ENCODE results near the gene RPN1.

RPN1 gene

DNA sequence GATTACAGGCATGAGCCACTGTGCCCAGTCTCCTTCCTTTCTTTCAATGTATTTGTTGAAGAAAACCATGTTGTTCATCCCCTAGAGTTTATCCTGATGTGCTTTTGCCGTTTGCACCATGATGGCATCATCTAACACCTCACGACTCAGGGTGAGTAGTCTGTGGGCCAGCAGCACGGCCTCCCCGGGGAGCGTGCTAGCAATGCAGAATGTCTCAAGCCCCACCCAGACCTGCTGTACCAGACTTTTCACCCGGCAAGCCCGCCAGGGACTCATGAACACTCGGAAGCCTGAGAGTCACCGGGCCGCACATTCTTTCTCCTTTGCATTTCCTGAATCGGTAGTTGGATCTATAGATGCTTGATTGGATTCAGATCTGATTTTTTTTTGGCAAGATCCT lies 64.6 kb downstream of the RPN1 start:
- in situ Hi-C loops (cut with MboI; ENCODE audit: low sequenced_read_pairs), result loop anchor here (10.0 to 25.0 kb wide), 3 partner anchors 161 to 499 kb away; no protein-coding TSS in a partner anchor

- in situ Hi-C loops (cut with MboI; ENCODE audit: low sequenced_read_pairs), result loop anchor here (10.0 to 25.0 kb wide), 3 partner anchors 160 to 498 kb away; no protein-coding TSS in a partner anchor
Observed at GRCh38 chr3:128585189-128585588, 65.4 kb downstream of the RPN1 start.

GRCh38 chr3:128584412-128585020 lies 66.1 kb downstream of the RPN1 start:
- in situ Hi-C loops (cut with MboI; ENCODE audit: low sequenced_read_pairs), result loop anchor here (10.0 to 25.0 kb wide), 3 partner anchors 160 to 497 kb away; no protein-coding TSS in a partner anchor

GRCh38 chr3:128581566-128581965 lies 69.1 kb downstream of the RPN1 start:
- in situ Hi-C loops (cut with MboI; ENCODE audit: low sequenced_read_pairs), result loop anchor here (10.0 to 25.0 kb wide), 3 partner anchors 157 to 494 kb away; no protein-coding TSS in a partner anchor

GRCh38 chr3:128579927-128580326 lies 70.7 kb downstream of the RPN1 start:
- in situ Hi-C loops (cut with MboI; ENCODE audit: low sequenced_read_pairs), result loop anchor here (10.0 to 25.0 kb wide), 3 partner anchors 155 to 493 kb away; no protein-coding TSS in a partner anchor

- in situ Hi-C loops (cut with MboI; ENCODE audit: low sequenced_read_pairs), result loop anchor here (25.0 kb wide), 1 partner anchor 491 kb away; no protein-coding TSS in a partner anchor
Observed at GRCh38 chr3:128578346-128578745, 72.3 kb downstream of the RPN1 start.

DNA sequence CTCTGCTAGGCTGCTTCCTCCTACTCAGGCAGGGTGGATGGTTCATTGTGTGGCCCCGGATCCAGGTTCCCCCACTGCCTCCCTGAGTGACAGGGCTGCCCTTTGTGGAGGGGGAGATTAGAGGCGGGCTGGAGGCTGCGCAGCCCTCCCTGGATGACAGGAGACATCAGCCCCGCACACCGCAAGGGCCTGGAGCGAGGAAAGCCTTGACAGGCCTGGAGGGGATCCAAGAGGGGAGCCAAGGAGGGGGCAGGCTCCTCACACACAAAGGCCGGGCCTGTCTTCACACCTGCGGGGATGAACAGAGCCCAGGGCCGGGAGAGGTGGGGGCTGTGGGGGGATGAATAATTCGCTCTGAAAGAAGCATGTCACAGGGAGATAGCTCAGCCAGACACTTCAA lies 72.9 kb downstream of the RPN1 start:
- in situ Hi-C loops (cut with MboI; ENCODE audit: low sequenced_read_pairs), result loop anchor here (25.0 kb wide), 1 partner anchor 490 kb away; no protein-coding TSS in a partner anchor

DNA sequence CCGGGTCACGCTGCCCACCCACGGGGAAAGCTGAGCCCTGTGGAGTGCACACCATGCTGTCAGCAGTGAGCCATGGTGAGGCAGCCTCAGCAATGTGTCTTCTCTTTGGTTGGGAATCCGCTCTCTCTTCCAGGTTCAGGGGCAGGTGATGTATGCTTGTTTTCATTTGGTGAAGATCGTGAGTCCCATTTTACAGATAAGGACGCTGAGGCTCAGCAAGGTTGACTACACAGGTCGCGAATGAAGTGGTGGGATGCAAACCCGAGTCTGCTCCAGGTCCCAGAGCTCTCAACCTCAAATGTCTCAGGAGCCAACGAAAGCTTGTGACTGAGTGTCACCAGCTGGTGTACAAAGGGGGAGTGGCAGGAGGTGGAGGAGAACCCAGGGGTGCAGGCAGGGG lies 74.3 kb downstream of the RPN1 start:
- in situ Hi-C loops (cut with MboI; ENCODE audit: low sequenced_read_pairs), result loop anchor here (25.0 kb wide), 1 partner anchor 489 kb away; no protein-coding TSS in a partner anchor

GRCh38 chr3:128575777-128576176 lies 74.8 kb downstream of the RPN1 start:
- in situ Hi-C loops (cut with MboI; ENCODE audit: low sequenced_read_pairs), result loop anchor here (25.0 kb wide), 1 partner anchor 488 kb away; no protein-coding TSS in a partner anchor

- in situ Hi-C loops (cut with MboI; ENCODE audit: low sequenced_read_pairs), result no loop called here
Observed at GRCh38 chr3:128573707-128574162, 76.9 kb downstream of the RPN1 start.

GRCh38 chr3:128573160-128573559 lies 77.5 kb downstream of the RPN1 start:
- in situ Hi-C loops (cut with MboI; ENCODE audit: low sequenced_read_pairs), result no loop called here

DNA sequence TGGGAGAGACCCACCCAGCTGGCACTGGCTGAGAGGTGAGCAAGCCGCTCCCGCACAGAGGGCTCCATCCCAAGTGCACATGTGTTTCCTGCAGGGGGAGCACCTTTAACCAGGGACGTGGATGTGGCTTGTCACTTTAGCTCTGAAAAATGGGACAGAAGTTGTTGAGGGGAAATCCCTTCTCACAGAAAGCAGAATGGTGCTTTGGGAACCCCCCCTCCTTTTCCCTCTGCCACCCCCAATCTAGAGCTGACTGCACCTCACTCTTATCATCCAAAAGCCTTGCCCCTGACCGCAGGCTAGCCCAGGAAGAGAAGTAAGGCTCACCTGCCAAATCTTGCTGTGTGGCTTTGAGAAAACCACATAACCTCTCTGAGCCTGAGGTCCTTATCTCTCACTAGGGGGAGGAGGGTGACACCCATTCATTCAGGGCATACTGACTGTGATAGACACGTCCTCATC lies 77.9 kb downstream of the RPN1 start:
- in situ Hi-C loops (cut with MboI; ENCODE audit: low sequenced_read_pairs), result no loop called here

DNA sequence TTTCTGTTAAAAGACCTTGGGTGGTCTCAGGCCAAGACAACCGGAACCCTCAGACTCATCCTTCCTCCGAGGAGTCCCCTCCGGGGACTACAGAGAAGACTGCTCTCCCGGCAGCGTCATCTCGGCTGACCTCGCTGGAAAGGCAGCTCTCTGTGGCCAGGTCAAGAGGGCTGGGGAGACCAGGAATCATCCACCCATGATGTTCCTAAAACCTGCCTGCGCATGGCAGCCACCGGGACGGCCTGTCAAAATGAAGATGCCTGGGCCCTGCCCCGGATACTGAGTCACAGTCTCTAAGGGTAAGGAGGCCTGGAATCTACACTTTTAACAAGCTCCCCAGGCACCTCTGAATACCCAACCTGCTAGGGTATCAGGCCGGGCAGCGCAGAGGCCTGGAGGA lies 78.6 kb downstream of the RPN1 start:
- in situ Hi-C loops (cut with MboI; ENCODE audit: low sequenced_read_pairs), result no loop called here

All from HL-60/S4 treated with phorbol 12-myristate 13-acetate at 8.2 ng/mL for 4 days and 3 days (cell line).